ENCODE measurements around the gene MAP2. TPM values are rescaled to one million over a fixed set of nuclear protein-coding genes. Genes with fewer than 3 reads are reported as not detected.

The MAP2 gene
- total RNA-seq, 1 experiment from 2014 or later: 7.6 TPM

DNA sequence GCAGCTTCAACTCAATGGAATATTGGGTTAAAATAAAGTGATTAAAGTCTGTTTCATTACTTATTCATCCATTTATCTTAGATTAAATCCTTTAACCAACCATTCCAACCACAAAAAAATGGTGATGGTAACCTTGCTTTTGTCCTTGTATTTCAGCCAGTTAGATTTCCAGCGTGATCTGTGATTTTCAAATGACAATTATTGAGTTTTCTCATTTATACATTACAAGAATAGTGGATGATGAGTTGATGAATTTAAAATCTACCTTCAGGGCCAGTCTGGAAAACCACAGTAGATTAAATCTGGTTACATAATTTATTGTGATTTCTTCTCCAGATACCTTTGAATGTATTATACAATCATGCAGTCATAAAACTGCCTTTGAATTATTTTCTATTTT, 318.1 kb downstream of the MAP2 start (continued):
- TF ChIP-seq, protein P1, sequence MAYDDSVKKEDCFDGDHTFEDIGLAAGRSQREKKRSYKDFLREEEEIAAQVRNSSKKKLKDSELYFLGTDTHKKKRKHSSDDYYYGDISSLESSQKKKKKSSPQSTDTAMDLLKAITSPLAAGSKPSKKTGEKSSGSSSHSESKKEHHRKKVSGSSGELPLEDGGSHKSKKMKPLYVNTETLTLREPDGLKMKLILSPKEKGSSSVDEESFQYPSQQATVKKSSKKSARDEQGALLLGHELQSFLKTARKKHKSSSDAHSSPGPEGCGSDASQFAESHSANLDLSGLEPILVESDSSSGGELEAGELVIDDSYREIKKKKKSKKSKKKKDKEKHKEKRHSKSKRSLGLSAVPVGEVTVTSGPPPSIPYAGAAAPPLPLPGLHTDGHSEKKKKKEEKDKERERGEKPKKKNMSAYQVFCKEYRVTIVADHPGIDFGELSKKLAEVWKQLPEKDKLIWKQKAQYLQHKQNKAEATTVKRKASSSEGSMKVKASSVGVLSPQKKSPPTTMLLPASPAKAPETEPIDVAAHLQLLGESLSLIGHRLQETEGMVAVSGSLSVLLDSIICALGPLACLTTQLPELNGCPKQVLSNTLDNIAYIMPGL (CRISPR knock-in tag; IDR thresholded peaks at IDR 0.05): no peak
- TF ChIP-seq, protein P2, sequence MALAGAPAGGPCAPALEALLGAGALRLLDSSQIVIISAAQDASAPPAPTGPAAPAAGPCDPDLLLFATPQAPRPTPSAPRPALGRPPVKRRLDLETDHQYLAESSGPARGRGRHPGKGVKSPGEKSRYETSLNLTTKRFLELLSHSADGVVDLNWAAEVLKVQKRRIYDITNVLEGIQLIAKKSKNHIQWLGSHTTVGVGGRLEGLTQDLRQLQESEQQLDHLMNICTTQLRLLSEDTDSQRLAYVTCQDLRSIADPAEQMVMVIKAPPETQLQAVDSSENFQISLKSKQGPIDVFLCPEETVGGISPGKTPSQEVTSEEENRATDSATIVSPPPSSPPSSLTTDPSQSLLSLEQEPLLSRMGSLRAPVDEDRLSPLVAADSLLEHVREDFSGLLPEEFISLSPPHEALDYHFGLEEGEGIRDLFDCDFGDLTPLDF (CRISPR knock-in tag; IDR thresholded peaks at IDR 0.05): no peak
- TF ChIP-seq GRHL2 (CRISPR knock-in tag; IDR thresholded peaks at IDR 0.05; ENCODE audit: insufficient replicate concordance, severe bottlenecking): no peak

DNA sequence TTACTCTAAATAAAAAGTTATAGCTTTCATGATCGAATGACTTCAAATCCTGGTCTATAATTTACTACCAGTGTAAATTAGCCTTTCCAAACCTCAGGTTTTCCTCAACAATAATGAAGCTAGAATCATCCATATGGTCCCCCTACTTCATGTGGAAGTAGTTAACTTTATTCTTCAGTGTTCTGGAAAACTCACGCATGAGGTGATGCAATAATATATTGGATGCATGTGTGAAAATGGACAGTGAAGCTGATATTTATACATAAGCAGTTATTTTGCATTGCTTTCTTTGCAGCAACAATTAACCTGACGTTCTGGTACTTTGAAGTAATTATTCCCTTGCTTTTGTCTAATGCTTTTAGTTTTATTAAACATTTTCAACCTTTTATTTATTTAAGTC, 329.2 kb downstream of the MAP2 start:
- ChIA-PET CTCF (no interaction called here), POLR2A (no interaction called here)
- H3K27ac Mint-ChIP-seq: no peak overlapping the region
- no peak for TF ChIP-seq MYBL2 (CRISPR knock-in tag; IDR thresholded peaks at IDR 0.05)
- TF ChIP-seq MXD4 (CRISPR knock-in tag; IDR thresholded peaks at IDR 0.05; ENCODE audit: borderline replicate concordance): no peak
- TF ChIP-seq SMAD3 (CRISPR knock-in tag; IDR thresholded peaks at IDR 0.05; ENCODE audit: borderline replicate concordance): no peak
- TF ChIP-seq, protein P2 (CRISPR knock-in tag; IDR thresholded peaks at IDR 0.05): no peak
- TF ChIP-seq TEAD1 (CRISPR knock-in tag; IDR thresholded peaks at IDR 0.05): no peak
- no peak for TF ChIP-seq NR2C2 (CRISPR knock-in tag; IDR thresholded peaks at IDR 0.05)
- TF ChIP-seq, protein P3, sequence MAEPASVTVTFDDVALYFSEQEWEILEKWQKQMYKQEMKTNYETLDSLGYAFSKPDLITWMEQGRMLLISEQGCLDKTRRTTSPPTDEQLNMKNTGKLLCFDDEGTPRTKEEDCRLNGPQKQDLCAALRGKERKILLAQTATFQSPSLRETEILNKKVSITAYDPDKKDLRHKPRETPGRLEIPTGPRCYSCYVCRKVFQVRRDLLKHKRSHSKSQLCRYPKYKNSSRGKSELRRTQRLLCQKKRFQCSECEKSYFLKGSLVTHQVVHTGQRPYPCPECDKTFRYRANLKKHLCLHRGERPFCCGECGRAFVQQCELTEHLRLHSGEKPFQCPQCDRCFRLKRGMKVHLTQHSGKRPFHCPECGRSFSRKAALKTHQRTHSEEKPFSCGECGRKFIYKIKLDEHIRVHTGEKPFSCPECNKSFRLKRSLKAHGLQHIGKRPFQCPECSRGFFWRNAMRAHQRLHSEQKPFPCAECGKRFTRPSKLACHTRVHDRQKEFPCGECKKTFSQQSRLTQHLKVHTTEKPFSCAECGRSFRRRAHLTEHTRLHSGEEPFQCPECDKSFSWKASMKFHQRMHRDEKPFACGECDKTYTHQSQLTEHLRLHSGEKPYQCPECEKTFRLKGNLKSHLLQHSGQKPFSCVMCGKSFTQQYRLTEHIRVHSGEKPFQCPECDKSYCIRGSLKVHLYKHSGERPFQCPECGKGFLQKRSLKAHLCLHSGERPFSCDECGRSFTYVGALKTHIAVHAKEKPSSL (CRISPR knock-in tag; conservative IDR thresholded peaks at IDR 0.05): no peak
- TF ChIP-seq ATF1 (CRISPR knock-in tag; IDR thresholded peaks at IDR 0.05): no peak
- no peak for TF ChIP-seq TEAD4 (CRISPR knock-in tag; IDR thresholded peaks at IDR 0.05)
- TF ChIP-seq, protein P4, sequence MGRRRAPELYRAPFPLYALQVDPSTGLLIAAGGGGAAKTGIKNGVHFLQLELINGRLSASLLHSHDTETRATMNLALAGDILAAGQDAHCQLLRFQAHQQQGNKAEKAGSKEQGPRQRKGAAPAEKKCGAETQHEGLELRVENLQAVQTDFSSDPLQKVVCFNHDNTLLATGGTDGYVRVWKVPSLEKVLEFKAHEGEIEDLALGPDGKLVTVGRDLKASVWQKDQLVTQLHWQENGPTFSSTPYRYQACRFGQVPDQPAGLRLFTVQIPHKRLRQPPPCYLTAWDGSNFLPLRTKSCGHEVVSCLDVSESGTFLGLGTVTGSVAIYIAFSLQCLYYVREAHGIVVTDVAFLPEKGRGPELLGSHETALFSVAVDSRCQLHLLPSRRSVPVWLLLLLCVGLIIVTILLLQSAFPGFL (CRISPR knock-in tag; IDR thresholded peaks at IDR 0.05; ENCODE audit: borderline replicate concordance): no peak
- TF ChIP-seq, protein P5, sequence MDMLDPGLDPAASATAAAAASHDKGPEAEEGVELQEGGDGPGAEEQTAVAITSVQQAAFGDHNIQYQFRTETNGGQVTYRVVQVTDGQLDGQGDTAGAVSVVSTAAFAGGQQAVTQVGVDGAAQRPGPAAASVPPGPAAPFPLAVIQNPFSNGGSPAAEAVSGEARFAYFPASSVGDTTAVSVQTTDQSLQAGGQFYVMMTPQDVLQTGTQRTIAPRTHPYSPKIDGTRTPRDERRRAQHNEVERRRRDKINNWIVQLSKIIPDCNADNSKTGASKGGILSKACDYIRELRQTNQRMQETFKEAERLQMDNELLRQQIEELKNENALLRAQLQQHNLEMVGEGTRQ (CRISPR knock-in tag; IDR thresholded peaks at IDR 0.05): no peak
- TF ChIP-seq, protein P6, sequence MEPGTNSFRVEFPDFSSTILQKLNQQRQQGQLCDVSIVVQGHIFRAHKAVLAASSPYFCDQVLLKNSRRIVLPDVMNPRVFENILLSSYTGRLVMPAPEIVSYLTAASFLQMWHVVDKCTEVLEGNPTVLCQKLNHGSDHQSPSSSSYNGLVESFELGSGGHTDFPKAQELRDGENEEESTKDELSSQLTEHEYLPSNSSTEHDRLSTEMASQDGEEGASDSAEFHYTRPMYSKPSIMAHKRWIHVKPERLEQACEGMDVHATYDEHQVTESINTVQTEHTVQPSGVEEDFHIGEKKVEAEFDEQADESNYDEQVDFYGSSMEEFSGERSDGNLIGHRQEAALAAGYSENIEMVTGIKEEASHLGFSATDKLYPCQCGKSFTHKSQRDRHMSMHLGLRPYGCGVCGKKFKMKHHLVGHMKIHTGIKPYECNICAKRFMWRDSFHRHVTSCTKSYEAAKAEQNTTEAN (CRISPR knock-in tag; IDR thresholded peaks at IDR 0.05): no peak
- TF ChIP-seq, protein P7, sequence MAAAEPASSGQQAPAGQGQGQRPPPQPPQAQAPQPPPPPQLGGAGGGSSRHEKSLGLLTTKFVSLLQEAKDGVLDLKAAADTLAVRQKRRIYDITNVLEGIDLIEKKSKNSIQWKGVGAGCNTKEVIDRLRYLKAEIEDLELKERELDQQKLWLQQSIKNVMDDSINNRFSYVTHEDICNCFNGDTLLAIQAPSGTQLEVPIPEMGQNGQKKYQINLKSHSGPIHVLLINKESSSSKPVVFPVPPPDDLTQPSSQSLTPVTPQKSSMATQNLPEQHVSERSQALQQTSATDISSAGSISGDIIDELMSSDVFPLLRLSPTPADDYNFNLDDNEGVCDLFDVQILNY (CRISPR knock-in tag; IDR thresholded peaks at IDR 0.05): no peak
- DNase-seq (ENCODE audit: low spot score): no peak
- 0 out of 2 replicates have a peak, but pooled peaks cover 2% of the 10 kb centered on the region for H3K36me3 Mint-ChIP-seq
- no peak overlapping the region for H3K4me3 Mint-ChIP-seq
- peaks cover 83% of the 10 kb centered on the region for H3K27me3 Mint-ChIP-seq (ENCODE audit: low read depth)
- no peaks in the 10 kb centered on the region for H3K9me3 Mint-ChIP-seq
- ATAC-seq: no peak
- peaks cover 16% of the 10 kb centered on the region for H3K4me1 Mint-ChIP-seq
